Stomach (tissue), 9 donors: ENCODE data around the gene MCOLN2. TPM values are rescaled to one million over a fixed set of nuclear protein-coding genes. Genes with fewer than 3 reads are reported as not detected.

Source experiments
- DNase-seq, 2 donors: peaks; one replicate each; pipeline versions ENCODE4 v3.0.0 to v3.0.0-alpha.2; 2013 to 2019
- H3K27ac ChIP-seq, 5 donors: fragments of 200-600 bp in 4 of 5; sonication (generic) in 4 of 5; one replicate each; pipeline ENCODE4 v1.5.1; 2013 to 2019; ENCODE audit warnings: mild to moderate bottlenecking in 1 of 5, moderate library complexity in 1 of 5
- H3K27me3 ChIP-seq, 3 donors: fragments of 200-600 bp; sonication (generic); one replicate each; pipeline ENCODE4 v1.5.1; 2017 to 2019; ENCODE audit warnings: mixed run types in 1 of 3
- H3K36me3 ChIP-seq, 4 donors: fragments of 200-600 bp; sonication (generic); 1 replicate in 3 of 4; 2 replicates in 1 of 4; pipeline ENCODE4 v1.5.1; 2016 to 2019
- H3K4me1 ChIP-seq, 4 donors: fragments of 200-600 bp; sonication (generic); one replicate each; pipeline ENCODE4 v1.5.1; 2016 to 2019
- H3K4me3 ChIP-seq, 4 donors: fragments of 200-600 bp; sonication (generic) in 3 of 4; one replicate each; pipeline ENCODE4 v1.5.1; 2016 to 2019; ENCODE audit warnings: mild to moderate bottlenecking in 1 of 4
- H3K9me3 ChIP-seq, 4 donors: fragments of 200-600 bp; sonication (generic); one replicate each; pipeline ENCODE4 v1.5.1; 2016 to 2019
- EP300 ChIP-seq: sonication (generic); formaldehyde crosslinking; IDR thresholded peaks from one replicate; pipeline ENCODE4 v1.6.1; 2017; ENCODE audit warnings: antibody characterized with exemption
- POLR2A ChIP-seq, 4 donors: fragments of 450-650 bp; IDR thresholded peaks; one replicate each; pipeline ENCODE4 v1.6.1; 2016; ENCODE audit warnings: antibody characterized with exemption in 4 of 4, control low read depth in 2 of 4, mild to moderate bottlenecking in 1 of 4, moderate library complexity in 1 of 4
- POLR2AphosphoS5 ChIP-seq, 3 donors: sonication (generic); formaldehyde crosslinking; IDR thresholded peaks; one replicate each; pipeline ENCODE4 v1.6.1; 2016; ENCODE audit warnings: antibody characterized with exemption in 3 of 3
- WGBS, 5 donors: extraction: QIAGEN DNeasy Blood & Tissue Kit in 3 of 5; methylation state at CpG; one replicate each; pipeline versions ENCODE4 v1.1.5 to v1.1.7; 2013 to 2018; 5-methylcytosine and 5-hydroxymethylcytosine counted together
- intact Hi-C: fragments of 100-400 bp; cut with DNase I; formaldehyde crosslinking; loops from one replicate; pipeline ENCODE4 v1.15.1; 2023; ENCODE audit warnings: low total_unique reads
- polyA plus RNA-seq, 3 donors: library from polyadenylated mRNA; stranded (reverse); fragments of 200-250 nt; gene quantifications; one replicate each; pipeline ENCODE4 v1.2.3, GENCODE V29; 2013
- total RNA-seq, 5 donors: library from RNA; depleted of rRNA; stranded (reverse); fragments of >200 nt; gene quantifications; one replicate each; pipeline versions ENCODE4 v1.1.0 to v1.2.3, GENCODE V29; 2014 to 2016
- TF ChIP-seq, protein P1 (sequence below), 7 experiments: fragments of 450-650 bp in 4 of 7; fragments of 200-600 bp in 3 of 7; sonication (generic) in 3 of 7; IDR thresholded peaks; one replicate each; pipeline ENCODE4 v1.5.1; 2016 to 2019; ENCODE audit warnings: antibody characterized with exemption in 7 of 7, control low read depth in 2 of 7, mild to moderate bottlenecking in 1 of 7
- donor health status: healthy with polysubstance abuse.
- donor health status: Bipolar disorder and iron deficiency.
- donor health status: healthy.

MCOLN2 gene
- total and polyA plus RNA-seq, 8 donors = 0.50 to 27.2 (median 1.8) TPM; not detected in 2

DNA sequence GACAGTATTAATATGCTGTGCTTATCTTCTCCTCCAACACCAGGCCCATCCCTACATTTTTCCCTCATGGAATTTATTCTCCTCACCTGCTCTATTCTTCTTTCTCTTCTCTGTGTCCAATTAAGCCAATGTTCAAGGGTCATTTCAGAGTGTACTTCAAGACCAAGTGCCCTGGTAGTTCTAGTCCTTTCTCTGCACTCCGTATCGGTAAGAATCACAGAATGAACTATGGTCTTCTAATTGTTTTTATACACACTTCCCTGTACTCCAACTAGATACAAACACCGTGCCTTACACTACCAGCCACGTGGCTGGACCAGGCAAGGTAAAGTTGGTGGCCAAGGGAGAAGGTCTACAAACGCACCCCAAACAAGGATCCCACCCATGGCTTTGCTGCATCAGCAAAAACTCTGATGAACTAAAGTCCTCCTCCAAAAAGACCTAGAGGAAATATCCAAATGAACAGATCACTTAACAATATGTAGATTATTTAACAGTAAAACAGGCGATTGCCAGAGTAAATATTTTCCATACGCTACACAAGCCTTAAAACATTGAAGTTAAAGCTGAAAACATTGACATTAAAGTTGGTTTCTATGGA, 63.8 kb downstream of the MCOLN2 start:
- no peak for DNase-seq
- TF ChIP-seq, protein P1, sequence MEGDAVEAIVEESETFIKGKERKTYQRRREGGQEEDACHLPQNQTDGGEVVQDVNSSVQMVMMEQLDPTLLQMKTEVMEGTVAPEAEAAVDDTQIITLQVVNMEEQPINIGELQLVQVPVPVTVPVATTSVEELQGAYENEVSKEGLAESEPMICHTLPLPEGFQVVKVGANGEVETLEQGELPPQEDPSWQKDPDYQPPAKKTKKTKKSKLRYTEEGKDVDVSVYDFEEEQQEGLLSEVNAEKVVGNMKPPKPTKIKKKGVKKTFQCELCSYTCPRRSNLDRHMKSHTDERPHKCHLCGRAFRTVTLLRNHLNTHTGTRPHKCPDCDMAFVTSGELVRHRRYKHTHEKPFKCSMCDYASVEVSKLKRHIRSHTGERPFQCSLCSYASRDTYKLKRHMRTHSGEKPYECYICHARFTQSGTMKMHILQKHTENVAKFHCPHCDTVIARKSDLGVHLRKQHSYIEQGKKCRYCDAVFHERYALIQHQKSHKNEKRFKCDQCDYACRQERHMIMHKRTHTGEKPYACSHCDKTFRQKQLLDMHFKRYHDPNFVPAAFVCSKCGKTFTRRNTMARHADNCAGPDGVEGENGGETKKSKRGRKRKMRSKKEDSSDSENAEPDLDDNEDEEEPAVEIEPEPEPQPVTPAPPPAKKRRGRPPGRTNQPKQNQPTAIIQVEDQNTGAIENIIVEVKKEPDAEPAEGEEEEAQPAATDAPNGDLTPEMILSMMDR (IDR thresholded peaks at IDR 0.05) = no peak
- no peak for TF ChIP-seq EP300
- no peak overlapping the region for H3K27ac ChIP-seq
- H3K9me3 ChIP-seq = no peaks in the 10 kb centered on the region
- WGBS, 5 donors = 68 to 82% (median 77%) methylated on average over 7 of the region's 7 CpGs
- no peaks in the 10 kb centered on the region for H3K27me3 ChIP-seq
- H3K4me1 ChIP-seq = peaks cover 0 to 12% (median 2%) of the 10 kb centered on the region in 4 donors
- intact Hi-C loops = no loop called here
- H3K4me3 ChIP-seq = no peak overlapping the region
- no peaks in the 10 kb centered on the region for H3K36me3 ChIP-seq

DNA sequence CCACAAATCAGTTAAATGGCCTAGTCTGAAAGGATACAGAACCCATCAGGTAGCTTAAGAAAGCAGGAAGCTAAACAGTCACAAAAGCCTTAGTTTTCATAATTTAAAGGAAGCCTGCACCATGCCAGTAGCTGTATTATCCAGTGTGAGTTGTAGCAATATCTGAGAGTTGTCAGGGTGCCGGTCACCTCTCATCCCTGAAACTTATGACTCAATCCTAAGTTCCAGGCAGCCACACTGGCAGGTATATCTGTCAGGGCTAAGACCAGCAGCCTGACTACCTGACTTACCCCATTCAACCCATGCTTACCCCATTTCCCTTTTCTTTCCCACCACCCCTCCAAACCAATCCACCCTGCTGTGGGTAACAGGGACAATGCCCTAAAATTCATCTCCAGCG, 66.1 kb downstream of the MCOLN2 start:
- H3K4me3 ChIP-seq = no peak overlapping the region
- no peak for TF ChIP-seq EP300
- TF ChIP-seq, protein P1 (IDR thresholded peaks at IDR 0.05) = no peak
- TF ChIP-seq POLR2A (IDR thresholded peaks at IDR 0.05) = no peak
- no peak for TF ChIP-seq POLR2AphosphoS5 (IDR thresholded peaks at IDR 0.05)
- no peak for DNase-seq
- peaks cover 0 to 8% (median 0%) of the 10 kb centered on the region in 4 donors for H3K4me1 ChIP-seq
- no peaks in the 10 kb centered on the region for H3K9me3 ChIP-seq
- no peaks in the 10 kb centered on the region for H3K36me3 ChIP-seq
- H3K27me3 ChIP-seq = no peaks in the 10 kb centered on the region
- intact Hi-C loops = no loop called here
- WGBS, 5 donors = 82 to 99% (median 94%) methylated on average over 2 of the region's 2 CpGs
- no peak overlapping the region for H3K27ac ChIP-seq

DNA sequence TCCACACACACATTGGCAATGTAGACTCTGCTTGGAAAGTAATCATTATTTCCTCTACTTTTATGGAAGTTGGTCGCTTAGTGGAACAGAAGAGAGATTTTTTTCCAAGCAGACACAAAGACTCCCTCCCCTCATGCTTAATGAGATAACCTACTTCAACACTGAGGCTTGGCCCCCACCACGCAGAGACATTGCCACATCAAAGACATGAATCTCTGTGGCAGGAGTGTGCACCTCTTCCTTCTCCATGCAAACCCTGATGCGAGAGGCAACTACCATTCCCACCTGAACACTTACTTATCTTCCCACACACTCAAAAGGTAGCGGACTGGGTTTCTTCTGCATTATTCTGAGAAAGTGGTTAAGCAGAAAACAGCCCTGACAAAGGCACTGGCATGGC, 66.6 kb downstream of the MCOLN2 start:
- no peak for TF ChIP-seq POLR2A (IDR thresholded peaks at IDR 0.05)
- TF ChIP-seq, protein P1 (IDR thresholded peaks at IDR 0.05) = no peak
- no peak for TF ChIP-seq EP300
- no peak for TF ChIP-seq POLR2AphosphoS5 (IDR thresholded peaks at IDR 0.05)
- Histone ChIP-seq H3K36me3 (no peaks in the 10 kb centered on the region), H3K4me1 (peaks cover 0 to 7% (median 0%) of the 10 kb centered on the region in 4 donors), H3K9me3 (no peaks in the 10 kb centered on the region), H3K4me3 (no peak overlapping the region), H3K27me3 (no peaks in the 10 kb centered on the region), H3K27ac (no peak overlapping the region)
- intact Hi-C loops = no loop called here
- DNase-seq = no peak
- 86 to 92% (median 89%) methylated on average over 4 of the region's 4 CpGs for WGBS, 5 donors

DNA sequence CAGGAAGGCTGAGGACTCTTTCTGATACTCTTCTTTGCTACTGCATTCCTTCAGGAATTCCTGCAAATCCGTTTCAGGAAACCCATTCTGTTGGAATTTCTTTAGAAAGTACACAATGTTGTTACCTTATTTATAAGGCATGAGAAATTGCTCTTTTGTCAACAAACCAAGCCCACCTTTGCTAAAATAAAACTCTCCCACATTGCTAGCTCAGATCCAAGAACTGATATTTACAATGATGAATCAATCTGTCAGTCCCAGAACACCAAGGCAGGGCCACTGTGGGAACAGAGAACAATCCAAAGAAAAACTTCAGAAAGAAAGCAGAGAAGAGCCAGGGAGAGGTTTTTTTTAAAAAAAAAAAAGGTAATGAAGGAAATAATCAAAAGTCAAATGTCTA, 67.3 kb downstream of the MCOLN2 start:
- DNase-seq = no peak

More for the DNA sequence above, 67.3 kb downstream of the MCOLN2 start:
- WGBS, 5 donors = 60 to 81% (median 71%) methylated on average over 1 of the region's 1 CpG
- TF ChIP-seq POLR2AphosphoS5 (IDR thresholded peaks at IDR 0.05) (no peak), POLR2A (IDR thresholded peaks at IDR 0.05) (no peak), EP300 (no peak)
- TF ChIP-seq, protein P1 (IDR thresholded peaks at IDR 0.05) = no peak
- Histone ChIP-seq H3K9me3 (no peaks in the 10 kb centered on the region), H3K4me3 (no peak overlapping the region), H3K4me1 (peaks cover 0 to 5% (median 0%) of the 10 kb centered on the region in 4 donors), H3K36me3 (no peaks in the 10 kb centered on the region), H3K27me3 (no peaks in the 10 kb centered on the region), H3K27ac (no peak overlapping the region)
- intact Hi-C loops = no loop called here
